ENCODE measurements around the gene DDX60. TPM values are rescaled to one million over a fixed set of nuclear protein-coding genes. Genes with fewer than 3 reads are reported as not detected.

Gene DDX60
- total RNA-seq, 2 donors from 2014 or later: 16.2 to 38.0 TPM

GRCh38 chr4:168167714-168168284, 150.8 kb downstream of the DDX60 start:
- Histone ChIP-seq H3K27me3 (replicated peaks; ENCODE audit: insufficient read depth) (no peaks in the 10 kb centered on the region), H3K4me3 (no peak overlapping the region), H3K4me1 (ENCODE audit: control insufficient read depth in 1 of 2, low read depth in 2 of 2) (no peaks in the 10 kb centered on the region), H3K36me3 (no peaks in the 10 kb centered on the region), H3K27ac (no peak overlapping the region), H3K9me3 (no peaks in the 10 kb centered on the region)
- no peak for DNase-seq (ENCODE audit: low spot score)
- no peak for ATAC-seq (ENCODE audit: insufficient number of reproducible peaks, low FRiP score, low read depth)
- TF ChIP-seq CTCF (IDR thresholded peaks at IDR 0.05): no peak

Other genes starting within 250 kb of the DDX60 start
- gene ANXA10, start 226.2 kb downstream of the DDX60 start, total RNA-seq: 1 to 10 TPM in 1 of 2 donors, not detected in 1; 4.3 TPM
- 10 to 100 TPM; 25.0 to 27.2 TPM for gene DDX60L, start 161.7 kb upstream of the DDX60 start, total RNA-seq
- gene PALLD, start 178.3 kb upstream of the DDX60 start, total RNA-seq: 100 to 1,000 TPM; 705 to 752 TPM

All from thoracic aorta (tissue), 2 donors.